GM12891 (cell line): ENCODE measurements around the gene PFKFB3.

ENCODE experiments used
- DNase-seq: peaks from one replicate; pipeline ENCODE4 v3.0.0; 2011; ENCODE audit warnings: low spot score; ENCODE audit not compliant: insufficient read length
- FAIRE-seq: peaks from 2 replicates; lab custom pipeline; 2011; peaks lifted over from hg19 to GRCh38; lab: Jason Lieb, UNC
- PAX5 ChIP-seq: IDR thresholded peaks from 2 replicates; pipeline ENCODE4 v1.6.1; 2011; ENCODE audit warnings: low read length, moderate library complexity, mild to moderate bottlenecking; ENCODE audit not compliant: insufficient read depth, severe bottlenecking
- POLR2A ChIP-seq: IDR thresholded peaks from 2 replicates; pipeline ENCODE4 v1.6.1; 2011; ENCODE audit warnings: low read depth, low read length, control low read depth
- POLR2AphosphoS5 ChIP-seq: IDR thresholded peaks from 2 replicates; pipeline ENCODE4 v1.6.1; 2011; ENCODE audit warnings: low read depth, low read length, control low read depth
- POU2F2 ChIP-seq: IDR thresholded peaks from 2 replicates; pipeline ENCODE4 v1.6.1; 2011; ENCODE audit warnings: low read depth, mild to moderate bottlenecking, control low read depth, low read length, moderate library complexity
- SPI1 ChIP-seq: IDR thresholded peaks from 2 replicates; pipeline ENCODE4 v1.6.1; 2011; ENCODE audit warnings: low read depth, low read length, control low read depth
- TAF1 ChIP-seq: IDR thresholded peaks from 2 replicates; pipeline ENCODE4 v1.6.1; 2011; ENCODE audit warnings: low read depth, low read length, control low read depth

PFKFB3 gene

DNA sequence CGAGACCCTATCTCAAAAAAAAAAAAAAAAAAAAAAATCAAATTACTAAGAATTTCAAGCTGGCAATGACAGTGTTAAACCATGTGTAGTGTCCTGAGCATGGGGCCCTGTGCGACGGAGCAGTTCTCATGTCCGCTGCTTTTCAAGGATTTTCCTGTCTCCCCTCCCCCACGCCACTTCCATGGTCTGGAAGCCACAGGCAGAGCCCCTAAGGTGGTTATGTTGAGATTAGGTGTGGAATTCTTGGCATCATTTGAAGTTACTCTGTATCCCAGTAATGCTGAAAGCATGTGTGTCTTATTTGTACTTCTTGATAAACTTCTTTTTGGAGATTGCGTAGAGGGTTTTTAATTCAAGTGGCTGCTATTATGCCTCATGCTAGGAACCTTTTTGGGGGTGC lies 65.2 kb downstream of the PFKFB3 start:
- TF ChIP-seq POLR2AphosphoS5, result no peak
- no peak for TF ChIP-seq PAX5
- TF ChIP-seq SPI1, result no peak
- no peak for TF ChIP-seq POU2F2
- TF ChIP-seq TAF1, result no peak
- no peak for TF ChIP-seq POLR2A
- FAIRE-seq (no peak), DNase-seq (no peak)

DNA sequence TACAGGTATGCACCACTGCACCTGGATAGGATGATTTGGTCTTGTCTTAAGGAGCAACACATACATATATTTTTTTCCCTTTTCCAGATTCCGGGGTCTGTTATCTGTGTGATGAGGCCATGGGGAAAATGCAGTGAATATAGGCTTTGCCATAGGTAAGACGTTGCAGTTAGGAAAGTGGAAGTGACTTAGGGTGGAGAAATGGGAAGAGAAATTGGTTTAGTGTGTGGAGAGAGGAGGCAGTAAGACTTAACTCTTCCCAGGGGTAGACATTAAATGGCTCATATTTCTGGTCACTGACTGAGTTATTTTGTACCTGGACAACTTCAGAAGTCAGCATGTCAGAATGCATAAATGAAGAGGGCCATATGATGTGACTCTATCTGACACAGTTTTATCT lies 66.7 kb downstream of the PFKFB3 start:
- DNase-seq (no peak), FAIRE-seq (no peak)
- no peak for TF ChIP-seq POLR2AphosphoS5
- no peak for TF ChIP-seq POU2F2
- TF ChIP-seq POLR2A, result no peak
- TF ChIP-seq SPI1, result no peak

DNA sequence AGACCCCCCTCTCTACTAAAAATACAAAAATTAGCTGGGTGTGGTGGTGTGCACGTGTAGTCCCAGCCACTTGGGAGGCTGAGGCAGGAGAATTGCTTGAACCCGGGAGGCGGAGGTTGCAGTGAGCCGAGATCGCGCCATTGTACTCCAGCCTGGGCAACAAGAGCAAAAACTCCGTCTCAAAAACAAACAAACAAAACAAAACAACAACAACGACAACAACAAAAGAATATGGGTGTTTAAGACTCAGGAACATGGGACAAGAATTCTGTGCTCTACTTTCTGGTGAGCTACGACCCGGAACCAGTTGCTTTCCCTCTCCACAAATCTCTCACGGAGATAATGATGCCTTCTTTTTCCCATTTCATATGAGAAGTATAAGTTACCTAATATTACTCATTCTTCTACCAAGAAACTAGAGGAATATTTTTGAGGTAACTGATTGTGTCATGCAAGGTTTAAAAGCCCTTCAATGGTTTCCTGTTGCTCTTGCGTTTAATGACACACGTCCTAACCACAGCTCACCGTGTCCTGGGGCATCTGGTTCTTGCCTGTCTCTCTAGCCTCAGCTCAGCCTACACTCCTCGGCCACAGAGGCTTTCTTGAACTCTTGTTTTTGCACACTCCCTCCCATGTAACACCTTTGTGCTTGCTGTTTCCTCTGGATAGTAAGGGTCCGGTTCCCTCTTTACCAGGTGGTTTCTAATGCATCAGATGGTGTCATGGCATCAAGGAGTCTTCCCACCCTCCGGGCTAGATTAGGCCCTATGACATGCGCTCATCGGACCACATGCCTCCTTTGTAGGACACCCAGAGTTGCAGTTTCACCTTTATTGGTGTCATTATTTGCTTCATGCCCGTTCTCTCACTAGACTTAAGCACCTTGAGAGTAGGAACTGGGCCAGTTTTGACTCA lies 67.5 kb downstream of the PFKFB3 start:
- DNase-seq (peak; percentile 36), FAIRE-seq (peak; percentile 92)
- TF ChIP-seq SPI1, result peak; percentile 71
- no peak for TF ChIP-seq POLR2AphosphoS5
- peak; percentile 80 for TF ChIP-seq POU2F2
- peak; percentile 39; the same call in 1 of the 2 replicates for TF ChIP-seq TAF1
- no peak for TF ChIP-seq PAX5

DNA sequence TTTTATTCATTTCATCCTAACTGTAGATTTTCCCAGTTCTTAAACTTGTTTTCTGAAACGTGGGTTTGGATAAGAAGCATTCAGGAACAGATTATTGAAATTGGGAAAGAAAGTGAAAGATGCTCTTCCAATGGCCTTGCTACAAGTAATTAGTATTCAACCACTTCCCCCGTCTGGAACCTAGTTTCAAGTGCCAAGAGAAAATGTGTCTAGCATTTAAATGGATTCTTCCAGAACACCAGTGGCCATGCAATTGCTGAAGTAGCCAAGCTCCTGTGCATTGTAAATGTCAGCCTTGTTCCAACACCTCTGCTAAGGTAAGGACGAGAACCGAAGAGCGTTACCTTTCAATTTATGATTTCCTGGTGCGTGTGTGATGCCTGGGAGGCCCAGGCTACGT lies 68.2 kb downstream of the PFKFB3 start:
- no peak for FAIRE-seq
- no peak for DNase-seq
- TF ChIP-seq PAX5 (no peak), SPI1 (no peak), POLR2AphosphoS5 (no peak), POU2F2 (no peak), POLR2A (no peak), TAF1 (no peak)

DNA sequence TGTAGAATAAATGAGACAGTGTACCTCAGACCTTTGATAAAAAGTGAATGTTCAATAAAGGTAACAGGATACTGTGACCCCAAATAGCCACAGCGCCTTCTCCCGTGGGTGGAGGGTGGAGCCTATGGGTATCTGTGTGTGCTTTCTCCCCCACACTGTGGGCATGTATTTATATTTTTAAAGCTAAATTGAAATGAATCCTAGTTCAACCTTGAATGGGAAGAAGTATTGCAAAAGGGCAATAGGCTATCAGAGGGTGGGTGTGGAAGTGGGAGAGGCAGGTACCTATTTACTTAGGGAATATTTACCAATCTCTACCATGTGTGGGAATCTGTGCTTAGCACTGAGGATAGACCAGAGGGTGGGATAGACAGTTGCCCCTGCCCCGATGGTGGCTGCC lies 68.9 kb downstream of the PFKFB3 start:
- TF ChIP-seq PAX5, result no peak
- TF ChIP-seq POLR2A, result no peak
- TF ChIP-seq POU2F2, result no peak
- TF ChIP-seq POLR2AphosphoS5, result no peak
- FAIRE-seq (no peak), DNase-seq (no peak)

DNA sequence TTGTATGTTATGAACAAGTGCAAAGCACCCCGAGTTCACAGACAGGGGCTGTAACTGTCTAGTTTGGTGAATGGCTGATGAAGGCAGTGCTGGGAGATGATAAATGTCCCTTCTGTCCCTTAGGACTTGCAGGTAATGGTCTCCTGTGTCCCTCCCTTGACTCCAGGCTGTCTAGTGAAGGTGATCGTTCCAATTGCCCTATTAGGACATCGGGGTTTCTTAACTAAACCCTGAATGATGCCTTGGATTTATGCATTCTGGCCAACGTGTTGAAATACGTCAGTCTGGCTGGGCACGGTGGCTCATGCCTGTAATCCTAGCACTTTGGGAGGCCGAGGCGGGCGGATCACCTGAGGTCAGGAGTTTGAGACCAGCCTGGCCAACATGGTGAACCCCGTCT lies 69.4 kb downstream of the PFKFB3 start:
- FAIRE-seq (no peak), DNase-seq (no peak)
- TF ChIP-seq POLR2AphosphoS5, result no peak
- TF ChIP-seq POLR2A, result no peak
- TF ChIP-seq POU2F2, result no peak
- TF ChIP-seq TAF1, result no peak
- TF ChIP-seq PAX5, result no peak
- TF ChIP-seq SPI1, result no peak

DNA sequence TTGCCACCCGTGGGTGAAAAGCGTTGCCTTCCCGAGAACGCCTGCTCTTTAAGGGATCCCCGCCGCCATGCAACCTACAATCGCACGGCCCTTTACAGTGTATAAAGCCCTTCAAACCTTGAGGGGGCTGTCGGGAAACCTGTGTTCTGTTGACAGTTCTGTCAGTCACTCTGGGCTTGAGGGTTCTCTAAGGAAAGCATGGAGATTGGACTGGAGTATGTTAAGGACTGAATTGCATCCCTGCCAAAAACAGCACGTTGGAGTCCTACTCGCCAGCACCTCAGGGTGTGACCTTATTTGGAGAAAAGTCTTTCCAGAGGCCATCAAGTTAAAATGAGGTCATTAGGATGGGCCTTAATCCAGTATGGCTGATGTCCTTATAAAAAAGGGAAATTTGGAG lies 70.6 kb downstream of the PFKFB3 start:
- FAIRE-seq (no peak), DNase-seq (no peak)

DNA sequence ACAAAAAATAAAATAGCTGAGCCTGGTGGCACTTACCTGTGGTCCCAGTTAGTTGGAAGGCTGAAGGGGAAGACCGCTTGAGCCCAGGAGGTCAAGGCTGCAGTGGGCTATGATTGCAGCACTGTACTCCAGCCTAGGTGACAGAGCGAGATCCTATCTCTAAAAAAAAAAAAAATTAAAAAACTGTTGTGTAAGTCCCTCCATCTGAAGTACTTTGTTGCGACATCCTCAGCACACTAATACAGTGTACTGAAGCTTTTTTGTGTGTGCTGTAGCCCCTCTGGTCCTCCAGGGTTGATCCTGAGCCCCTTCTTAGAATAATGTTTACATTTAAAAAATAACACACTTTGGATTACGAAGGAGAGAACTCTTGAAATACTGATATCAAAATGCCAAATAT lies 71.3 kb downstream of the PFKFB3 start:
- DNase-seq (no peak), FAIRE-seq (no peak)

More for the DNA sequence above, 70.6 kb downstream of the PFKFB3 start:
- TF ChIP-seq SPI1 (no peak), POU2F2 (no peak), POLR2A (no peak), PAX5 (no peak), TAF1 (no peak), POLR2AphosphoS5 (no peak)

DNA sequence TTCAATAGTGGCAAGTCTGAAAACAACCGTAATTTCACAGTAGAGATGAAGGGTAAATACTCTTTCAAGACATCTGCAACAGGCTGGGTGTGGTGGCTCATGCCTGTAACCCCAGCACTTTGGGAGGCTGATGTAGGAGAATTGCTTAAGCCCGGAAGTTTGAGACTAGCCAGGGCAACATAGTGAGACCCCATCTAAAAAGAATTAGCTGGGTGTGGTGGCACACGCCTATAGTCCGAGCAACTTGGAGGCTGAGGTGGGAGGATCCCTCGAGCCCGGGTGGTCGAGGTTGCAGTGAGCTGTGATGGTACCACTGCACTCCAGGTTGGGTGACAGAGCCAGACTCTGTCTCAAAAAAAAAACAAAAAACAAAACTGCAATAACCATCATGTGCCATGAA lies 71.8 kb downstream of the PFKFB3 start:
- FAIRE-seq (no peak), DNase-seq (no peak)
- TF ChIP-seq POU2F2 (no peak), PAX5 (no peak)

More for the DNA sequence above, 71.3 kb downstream of the PFKFB3 start:
- TF ChIP-seq POLR2A (no peak), SPI1 (no peak)

DNA sequence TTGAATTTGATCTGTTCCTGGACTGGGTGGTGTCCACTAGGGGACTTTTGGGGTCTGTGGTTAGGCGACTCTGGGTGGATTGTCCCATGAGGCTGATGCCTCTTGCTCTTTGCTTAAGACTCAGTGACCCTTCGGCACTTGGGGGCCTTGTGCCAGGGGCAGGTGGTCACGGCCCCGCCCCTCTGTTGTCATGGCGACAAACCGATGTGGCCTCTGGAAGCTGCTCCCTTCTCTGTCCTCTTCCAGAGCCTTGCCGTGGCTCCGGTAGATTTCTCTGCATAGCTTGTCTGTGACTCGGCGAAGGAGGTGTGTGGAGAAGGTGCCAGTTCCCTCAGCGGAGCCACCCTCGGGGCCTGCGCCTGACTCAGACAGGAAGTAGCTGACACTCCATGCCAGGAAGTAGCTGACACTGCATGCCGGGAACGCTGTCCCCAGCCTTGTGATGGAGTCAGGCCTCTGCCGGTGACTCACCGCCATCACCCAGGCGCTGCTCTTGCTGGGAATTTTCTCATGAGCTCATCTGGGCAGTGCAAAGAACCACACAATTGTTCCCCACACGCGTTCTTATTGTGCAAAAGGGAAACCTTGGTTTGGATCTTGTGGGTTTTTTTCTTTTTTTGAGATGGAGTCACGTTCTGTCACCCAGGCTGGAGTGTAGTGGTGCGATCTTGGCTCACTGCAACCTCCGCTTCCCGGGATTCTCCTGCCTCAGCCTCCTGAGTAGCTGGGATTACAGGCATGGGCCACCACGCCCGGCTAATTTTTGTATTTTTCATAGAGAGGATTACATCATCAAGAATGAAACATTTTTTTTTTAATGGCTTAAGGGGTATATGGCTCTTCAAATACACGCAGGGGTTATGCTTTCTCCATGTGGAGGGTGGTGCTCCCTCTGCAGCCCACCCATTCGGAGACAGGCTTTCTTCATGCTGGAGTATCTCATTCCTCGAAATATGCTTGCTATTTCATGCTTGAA lies 72.6 kb downstream of the PFKFB3 start:
- DNase-seq (peak; percentile 33), FAIRE-seq (peak; percentile 31)
- TF ChIP-seq SPI1 (peak; percentile 39; the same call in 1 of the 2 replicates), POLR2AphosphoS5 (no peak)
